A549 (cell line): Measurements from ENCODE around the gene LMO2. TPM values are rescaled to one million over a fixed set of nuclear protein-coding genes. Genes with fewer than 3 reads are reported as not detected.

Experiments used
- ATAC-seq, 2 experiments: fragments of 200-7000 bp in 1 of 2; fragments of >200 bp in 1 of 2; cut with Nextera tagmentation in 1 of 2; cut with Tn5 transposase in 1 of 2; 3 replicates each; pipeline versions ENCODE4 v1.8.0 to v1.9.1; 2018 to 2020; ENCODE audit warnings: mild to moderate bottlenecking in 1 of 2, moderate library complexity in 1 of 2
- CTCF ChIA-PET: fragments of 300-600 bp; sonication (Branson Sonifier 250); formaldehyde crosslinking; extraction: SDS; loops from one replicate; lab custom pipeline; 2021; ENCODE audit warnings: antibody characterized with exemption, inconsistent platforms; lab: Yijun Ruan, JAX
- POLR2A ChIA-PET: fragments of 350-600 bp; formaldehyde crosslinking; extraction: SDS; loops from one replicate; lab custom pipeline; 2021; ENCODE audit warnings: antibody characterized with exemption, inconsistent platforms; lab: Yijun Ruan, JAX
- DNase-seq, 2 experiments: peaks; one replicate each; pipeline versions ENCODE4 v3.0.0 to v3.0.0-alpha.2; 2011 to 2016; ENCODE audit warnings: low read depth in 1 of 2, low spot score in 1 of 2
- FAIRE-seq: peaks from 2 replicates; lab custom pipeline; 2011; peaks lifted over from hg19 to GRCh38; lab: Jason Lieb, UNC
- H3K27ac ChIP-seq, 2 experiments: fragments of >200 bp; sonication (Bioruptor Twin); formaldehyde crosslinking; 3 replicates each; pipeline ENCODE4 v1.5.1; 2016 to 2017
- H3K4me1 ChIP-seq: fragments of >200 bp; sonication (Bioruptor Twin); formaldehyde crosslinking; 3 replicates; pipeline ENCODE4 v1.6.1; 2016
- H3K4me2 ChIP-seq: fragments of >200 bp; sonication (Bioruptor Twin); formaldehyde crosslinking; 3 replicates; pipeline ENCODE4 v1.6.1; 2016
- H3K4me3 ChIP-seq: fragments of >200 bp; sonication (Bioruptor Twin); formaldehyde crosslinking; 3 replicates; pipeline ENCODE4 v1.5.1; 2016
- H3K9me3 ChIP-seq: fragments of >200 bp; sonication (Bioruptor Twin); formaldehyde crosslinking; 3 replicates; pipeline ENCODE4 v1.6.1; 2016
- BHLHE40 ChIP-seq: IDR thresholded peaks from 2 replicates; pipeline ENCODE4 v1.6.1; 2012; ENCODE audit warnings: low read depth, low read length, inconsistent platforms
- CBX8 ChIP-seq: fragments of 200-600 bp; sonication (generic); IDR thresholded peaks from 2 replicates; pipeline ENCODE4 v1.6.1; 2016
- CHD2 ChIP-seq: fragments of 150-350 bp; IDR thresholded peaks from 2 replicates; pipeline ENCODE4 v1.6.1; 2014; ENCODE audit warnings: low read length; ENCODE audit not compliant: partially characterized antibody
- E2F6 ChIP-seq: IDR thresholded peaks from 2 replicates; pipeline ENCODE4 v1.6.1; 2012; ENCODE audit warnings: low read depth, borderline replicate concordance
- EHF ChIP-seq: fragments of 250-450 bp; sonication (Bioruptor Pico); IDR thresholded peaks from 2 replicates; pipeline ENCODE4 v1.5.0; 2020; ENCODE audit warnings: mild to moderate bottlenecking
- FOSB ChIP-seq: fragments of 250-450 bp; sonication (Bioruptor Pico); IDR thresholded peaks from 2 replicates; pipeline ENCODE4 v1.5.0; 2020; ENCODE audit warnings: mild to moderate bottlenecking, moderate library complexity
- FOXS1 ChIP-seq: fragments of 250-450 bp; sonication (Bioruptor Pico); IDR thresholded peaks from 2 replicates; pipeline ENCODE4 v1.5.0; 2020; ENCODE audit warnings: mild to moderate bottlenecking, moderate library complexity
- GATA3 ChIP-seq: IDR thresholded peaks from 2 replicates; pipeline ENCODE4 v1.6.1; 2012; ENCODE audit warnings: borderline replicate concordance
- HDAC2 ChIP-seq: fragments of 200-600 bp; sonication (generic); IDR thresholded peaks from 2 replicates; pipeline ENCODE4 v1.6.1; 2016
- HEYL ChIP-seq: fragments of 250-450 bp; sonication (Bioruptor Pico); IDR thresholded peaks from 2 replicates; pipeline ENCODE4 v1.8.0; 2021; ENCODE audit warnings: mild to moderate bottlenecking, moderate library complexity
- HOXA7 ChIP-seq: fragments of 250-450 bp; sonication (Bioruptor Pico); IDR thresholded peaks from 2 replicates; pipeline ENCODE4 v1.5.0; 2020; ENCODE audit warnings: mild to moderate bottlenecking, moderate library complexity
- HOXB13 ChIP-seq: fragments of 250-450 bp; sonication (Bioruptor Pico); IDR thresholded peaks from 2 replicates; pipeline ENCODE4 v1.5.0; 2020; ENCODE audit warnings: low read depth, mild to moderate bottlenecking, moderate library complexity
- HOXB5 ChIP-seq: fragments of 250-450 bp; sonication (Bioruptor Pico); IDR thresholded peaks from 2 replicates; pipeline ENCODE4 v1.5.0; 2020; ENCODE audit warnings: mild to moderate bottlenecking, moderate library complexity
- JUNB ChIP-seq: fragments of >200 bp; sonication (Bioruptor Twin); formaldehyde crosslinking; IDR thresholded peaks from 2 replicates; pipeline ENCODE4 v1.6.1; 2016
- KDM1A ChIP-seq: fragments of 200-600 bp; sonication (generic); IDR thresholded peaks from 2 replicates; pipeline ENCODE4 v1.6.1; 2016; ENCODE audit warnings: low read depth, mild to moderate bottlenecking
- MAX ChIP-seq: IDR thresholded peaks from 2 replicates; pipeline ENCODE4 v1.6.1; 2012
- MYC ChIP-seq: IDR thresholded peaks from 2 replicates; pipeline ENCODE4 v1.6.1; 2012; ENCODE audit warnings: mild to moderate bottlenecking, inconsistent platforms, low read length, improper control_type of control experiment, borderline replicate concordance
- NFE2L2 ChIP-seq: fragments of 150-350 bp; conservative IDR thresholded peaks from 2 replicates; pipeline ENCODE4 v1.6.1; 2014; ENCODE audit warnings: low read length
- NR3C1 ChIP-seq: fragments of >200 bp; sonication (Bioruptor Twin); formaldehyde crosslinking; IDR thresholded peaks from 3 replicates; pipeline ENCODE4 v1.6.1; 2017
- PHF8 ChIP-seq: fragments of 200-600 bp; sonication (generic); IDR thresholded peaks from 2 replicates; pipeline ENCODE4 v1.6.1; 2016; ENCODE audit warnings: low read depth, mild to moderate bottlenecking, antibody characterized with exemption, moderate library complexity, borderline replicate concordance
- SREBF2 ChIP-seq: fragments of 450-650 bp; IDR thresholded peaks from 2 replicates; pipeline ENCODE4 v1.6.1; 2014; ENCODE audit warnings: mild to moderate bottlenecking, moderate library complexity
- USF2 ChIP-seq: fragments of 450-650 bp; IDR thresholded peaks from 2 replicates; pipeline ENCODE4 v1.6.1; 2014; ENCODE audit warnings: antibody characterized with exemption
- WGBS: methylation state at CpG from one replicate; pipeline ENCODE4 v1.1.6; 2017; ENCODE audit errors: missing lambda C conversion rate; 5-methylcytosine and 5-hydroxymethylcytosine counted together
- polyA plus RNA-seq, 4 experiments: library from polyadenylated mRNA; depleted of rRNA in 3 of 4; stranded (reverse); fragments of >200 nt; fragmentation: RNase III in 1 of 4; extraction: RNeasy Plus Mini Kit Qiagen cat#74134 plus additional on column Dnase treatment in 1 of 4; gene quantifications; 2 replicates in 3 of 4; 3 replicates in 1 of 4; pipeline ENCODE4 v1.2.3, GENCODE V29; 2011 to 2017
- TF ChIP-seq, protein P1 (sequence below): fragments of 250-450 bp; sonication (Bioruptor Pico); IDR thresholded peaks from 2 replicates; pipeline ENCODE4 v1.5.0; 2021; ENCODE audit warnings: mild to moderate bottlenecking, moderate library complexity, borderline replicate concordance

Gene LMO2
- polyA plus RNA-seq, 2 of the 4 experiments (the other 2 are of a cell fraction): 0.12 to 0.15 TPM

GRCh38 chr11:33844236-33844635 is 47.6 kb downstream of the LMO2 start:
- no peak overlapping the region for H3K4me2 ChIP-seq
- no peaks in the 10 kb centered on the region for H3K4me1 ChIP-seq
- POLR2A ChIA-PET: no interaction called here
- FAIRE-seq (no peak), ATAC-seq (no peak), DNase-seq (no peak)
- no peak overlapping the region for H3K27ac ChIP-seq
- H3K9me3 ChIP-seq: no peaks in the 10 kb centered on the region
- H3K4me3 ChIP-seq: no peak overlapping the region
- CTCF ChIA-PET: interaction anchor here (1.7 to 3.8 kb wide), 5 partner anchors 9 to 127 kb away, joined by 4 to 18 read pairs (median 10); no protein-coding TSS in a partner anchor
- no peak for TF ChIP-seq HOXA7 (CRISPR knock-in tag)
- no peak for TF ChIP-seq HDAC2
- TF ChIP-seq FOSB (CRISPR knock-in tag): no peak
- no peak for TF ChIP-seq HEYL (CRISPR knock-in tag)
- no peak for TF ChIP-seq HOXB13 (CRISPR knock-in tag)
- TF ChIP-seq USF2: no peak
- TF ChIP-seq BHLHE40: no peak
- no peak for TF ChIP-seq PHF8
- TF ChIP-seq KDM1A: no peak
- no peak for TF ChIP-seq NFE2L2
- no peak for TF ChIP-seq SREBF2
- no peak for TF ChIP-seq MYC
- TF ChIP-seq CHD2: no peak
- TF ChIP-seq NR3C1: no peak
- no peak for TF ChIP-seq MAX
- no peak for TF ChIP-seq JUNB
- no peak for TF ChIP-seq CBX8
- TF ChIP-seq, protein P1, sequence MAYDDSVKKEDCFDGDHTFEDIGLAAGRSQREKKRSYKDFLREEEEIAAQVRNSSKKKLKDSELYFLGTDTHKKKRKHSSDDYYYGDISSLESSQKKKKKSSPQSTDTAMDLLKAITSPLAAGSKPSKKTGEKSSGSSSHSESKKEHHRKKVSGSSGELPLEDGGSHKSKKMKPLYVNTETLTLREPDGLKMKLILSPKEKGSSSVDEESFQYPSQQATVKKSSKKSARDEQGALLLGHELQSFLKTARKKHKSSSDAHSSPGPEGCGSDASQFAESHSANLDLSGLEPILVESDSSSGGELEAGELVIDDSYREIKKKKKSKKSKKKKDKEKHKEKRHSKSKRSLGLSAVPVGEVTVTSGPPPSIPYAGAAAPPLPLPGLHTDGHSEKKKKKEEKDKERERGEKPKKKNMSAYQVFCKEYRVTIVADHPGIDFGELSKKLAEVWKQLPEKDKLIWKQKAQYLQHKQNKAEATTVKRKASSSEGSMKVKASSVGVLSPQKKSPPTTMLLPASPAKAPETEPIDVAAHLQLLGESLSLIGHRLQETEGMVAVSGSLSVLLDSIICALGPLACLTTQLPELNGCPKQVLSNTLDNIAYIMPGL (CRISPR knock-in tag): no peak
- no peak for TF ChIP-seq EHF (CRISPR knock-in tag)
- no peak for TF ChIP-seq FOXS1 (CRISPR knock-in tag)
- 66% methylated on average over 6 of the region's 6 CpGs for WGBS

DNA sequence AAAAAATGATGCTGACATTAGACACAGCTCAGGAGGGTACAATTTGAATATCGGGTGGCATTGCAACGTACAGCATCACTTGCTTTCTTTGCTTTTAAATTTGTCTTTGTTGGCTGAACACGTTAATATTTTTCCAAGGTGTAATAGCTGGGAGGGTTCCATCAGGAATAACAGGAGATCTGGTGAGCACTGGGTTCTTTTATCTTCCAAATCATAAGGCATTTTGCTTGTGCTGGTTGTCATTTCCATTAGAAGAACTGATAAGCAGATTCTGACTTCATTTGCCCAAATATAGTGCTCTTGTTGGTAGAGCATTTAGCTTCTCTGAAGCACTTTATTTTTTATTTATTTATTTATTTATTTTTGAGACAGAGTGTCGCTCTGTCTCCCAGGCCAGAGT is 48.9 kb downstream of the LMO2 start:
- no peak for TF ChIP-seq GATA3
- TF ChIP-seq E2F6: no peak
- TF ChIP-seq HOXB5 (CRISPR knock-in tag): no peak
- no peaks in the 10 kb centered on the region for H3K9me3 ChIP-seq
- H3K27ac ChIP-seq: no peak overlapping the region
- no peak for FAIRE-seq
- no peak overlapping the region for H3K4me2 ChIP-seq
- DNase-seq: no peak
- no peak for ATAC-seq
- POLR2A ChIA-PET: no interaction called here
- CTCF ChIA-PET: interaction anchor here (0.8 to 3.8 kb wide), 5 partner anchors 8 to 144 kb away, joined by 4 to 18 read pairs (median 10); no protein-coding TSS in a partner anchor
- no peaks in the 10 kb centered on the region for H3K4me1 ChIP-seq
- no peak overlapping the region for H3K4me3 ChIP-seq
- 35% methylated on average over 4 of the region's 4 CpGs for WGBS
